C4-2B (cell line): Measurements from ENCODE around the gene POU6F2.

Source experiments
- CTCF ChIP-seq: fragments of 450-650 bp; conservative IDR thresholded peaks from 2 replicates; pipeline ENCODE4 v1.5.1; 2017; ENCODE audit warnings: mild to moderate bottlenecking
- ZFX ChIP-seq: fragments of 450-650 bp; IDR thresholded peaks from 2 replicates; pipeline ENCODE4 v1.6.1; 2017

GRCh38 chr7:39313974-39314373, 336.3 kb downstream of the POU6F2 start:
- TF ChIP-seq CTCF: no peak
- no peak for TF ChIP-seq ZFX
